Chondrocyte (in vitro differentiated cells): ENCODE data around the gene SH2D3C. TPM values are rescaled to one million over a fixed set of nuclear protein-coding genes. Genes with fewer than 3 reads are reported as not detected.

ENCODE experiments used
- DNase-seq: peaks from one replicate; pipeline ENCODE4 v3.0.0; 2021; ENCODE audit warnings: mixed read lengths, low spot score
- H3K27ac Mint-ChIP-seq: one replicate; pipeline ENCODE4 v1.8.0; 2021; ENCODE audit warnings: mild to moderate bottlenecking, moderate library complexity, mixed read lengths; ENCODE audit not compliant: unreplicated experiment
- H3K27me3 Mint-ChIP-seq: 2 replicates; pipeline ENCODE4 v1.8.0; 2021; ENCODE audit warnings: low read depth, mixed read lengths
- H3K36me3 Mint-ChIP-seq: 2 replicates; pipeline ENCODE4 v1.8.0; 2021; ENCODE audit warnings: low read depth, mixed read lengths
- H3K4me1 Mint-ChIP-seq: 2 replicates; pipeline ENCODE4 v1.8.0; 2021; ENCODE audit warnings: low read depth, mild to moderate bottlenecking, mixed read lengths
- H3K4me3 Mint-ChIP-seq: one replicate; pipeline ENCODE4 v1.8.0; 2021; ENCODE audit warnings: mild to moderate bottlenecking, moderate library complexity, mixed read lengths; ENCODE audit not compliant: unreplicated experiment
- H3K9me3 Mint-ChIP-seq: 2 replicates; pipeline ENCODE4 v1.8.0; 2021; ENCODE audit warnings: low read depth, mixed read lengths
- total RNA-seq: library from RNA; stranded (reverse); gene quantifications from 3 replicates; pipeline ENCODE4 v1.2.1, GENCODE V29; 2021
- TF ChIP-seq, protein P1 (sequence below): fragments of 200-600 bp; sonication (generic); IDR thresholded peaks from 2 replicates; pipeline ENCODE4 v1.5.0; 2021; ENCODE audit warnings: antibody characterized with exemption, mild to moderate bottlenecking, moderate library complexity

Gene SH2D3C
- total RNA-seq, 1 donor from 2014 or later, result 9.9 TPM

DNA sequence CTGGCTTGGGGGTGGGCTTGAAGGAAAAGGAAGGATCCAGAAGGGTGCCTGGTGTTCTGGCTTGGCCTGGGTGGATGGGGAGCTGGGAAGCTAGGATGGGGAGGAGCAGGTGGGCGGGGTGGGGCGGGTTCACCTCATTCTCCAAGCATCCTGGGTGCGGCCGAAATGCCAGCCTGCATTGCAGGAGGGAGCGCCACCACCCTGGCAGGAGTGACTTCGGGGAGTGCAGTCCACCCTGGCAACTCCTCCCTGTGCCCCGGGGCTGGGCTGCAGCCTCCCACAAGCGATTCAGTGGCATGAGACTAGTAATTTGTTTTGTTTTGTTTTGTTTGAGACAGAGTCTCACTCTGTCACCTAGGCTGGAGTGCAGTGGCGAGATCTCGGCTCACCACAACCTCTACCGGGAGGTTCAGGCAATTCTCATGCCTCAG is 57.1 kb downstream of the SH2D3C start:
- no peak overlapping the region for H3K27ac Mint-ChIP-seq
- H3K4me1 Mint-ChIP-seq, result peaks cover 3% of the 10 kb centered on the region
- no peak overlapping the region for H3K4me3 Mint-ChIP-seq
- TF ChIP-seq, protein P1, sequence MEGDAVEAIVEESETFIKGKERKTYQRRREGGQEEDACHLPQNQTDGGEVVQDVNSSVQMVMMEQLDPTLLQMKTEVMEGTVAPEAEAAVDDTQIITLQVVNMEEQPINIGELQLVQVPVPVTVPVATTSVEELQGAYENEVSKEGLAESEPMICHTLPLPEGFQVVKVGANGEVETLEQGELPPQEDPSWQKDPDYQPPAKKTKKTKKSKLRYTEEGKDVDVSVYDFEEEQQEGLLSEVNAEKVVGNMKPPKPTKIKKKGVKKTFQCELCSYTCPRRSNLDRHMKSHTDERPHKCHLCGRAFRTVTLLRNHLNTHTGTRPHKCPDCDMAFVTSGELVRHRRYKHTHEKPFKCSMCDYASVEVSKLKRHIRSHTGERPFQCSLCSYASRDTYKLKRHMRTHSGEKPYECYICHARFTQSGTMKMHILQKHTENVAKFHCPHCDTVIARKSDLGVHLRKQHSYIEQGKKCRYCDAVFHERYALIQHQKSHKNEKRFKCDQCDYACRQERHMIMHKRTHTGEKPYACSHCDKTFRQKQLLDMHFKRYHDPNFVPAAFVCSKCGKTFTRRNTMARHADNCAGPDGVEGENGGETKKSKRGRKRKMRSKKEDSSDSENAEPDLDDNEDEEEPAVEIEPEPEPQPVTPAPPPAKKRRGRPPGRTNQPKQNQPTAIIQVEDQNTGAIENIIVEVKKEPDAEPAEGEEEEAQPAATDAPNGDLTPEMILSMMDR, result no peak
- H3K27me3 Mint-ChIP-seq, result no peaks in the 10 kb centered on the region
- no peaks in the 10 kb centered on the region for H3K9me3 Mint-ChIP-seq
- H3K36me3 Mint-ChIP-seq, result no peaks in the 10 kb centered on the region
- no peak for DNase-seq

DNA sequence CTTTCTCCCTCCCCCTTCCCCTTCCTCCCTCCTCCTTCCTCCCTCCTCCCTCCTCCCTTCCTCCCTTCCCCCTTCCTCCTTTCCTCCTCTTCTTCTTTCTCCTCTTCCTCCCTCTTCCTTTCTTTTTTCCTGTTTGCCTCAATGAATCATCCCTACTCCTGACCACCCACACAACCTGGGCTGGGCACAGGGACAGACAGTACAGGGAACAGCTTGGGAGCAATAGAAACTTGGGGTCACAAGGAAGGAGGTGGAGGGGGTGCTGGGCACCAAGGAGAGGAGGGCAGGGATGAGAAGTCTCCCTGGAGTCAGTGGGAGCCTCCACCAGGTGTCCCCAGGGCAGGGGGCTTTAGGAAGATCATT is 57.6 kb downstream of the SH2D3C start:
- no peaks in the 10 kb centered on the region for H3K27me3 Mint-ChIP-seq
- H3K36me3 Mint-ChIP-seq, result no peaks in the 10 kb centered on the region
- TF ChIP-seq, protein P1, result no peak
- H3K27ac Mint-ChIP-seq, result no peak overlapping the region
- peaks cover 8% of the 10 kb centered on the region for H3K4me1 Mint-ChIP-seq
- no peak overlapping the region for H3K4me3 Mint-ChIP-seq
- H3K9me3 Mint-ChIP-seq, result no peaks in the 10 kb centered on the region
- DNase-seq, result no peak

DNA sequence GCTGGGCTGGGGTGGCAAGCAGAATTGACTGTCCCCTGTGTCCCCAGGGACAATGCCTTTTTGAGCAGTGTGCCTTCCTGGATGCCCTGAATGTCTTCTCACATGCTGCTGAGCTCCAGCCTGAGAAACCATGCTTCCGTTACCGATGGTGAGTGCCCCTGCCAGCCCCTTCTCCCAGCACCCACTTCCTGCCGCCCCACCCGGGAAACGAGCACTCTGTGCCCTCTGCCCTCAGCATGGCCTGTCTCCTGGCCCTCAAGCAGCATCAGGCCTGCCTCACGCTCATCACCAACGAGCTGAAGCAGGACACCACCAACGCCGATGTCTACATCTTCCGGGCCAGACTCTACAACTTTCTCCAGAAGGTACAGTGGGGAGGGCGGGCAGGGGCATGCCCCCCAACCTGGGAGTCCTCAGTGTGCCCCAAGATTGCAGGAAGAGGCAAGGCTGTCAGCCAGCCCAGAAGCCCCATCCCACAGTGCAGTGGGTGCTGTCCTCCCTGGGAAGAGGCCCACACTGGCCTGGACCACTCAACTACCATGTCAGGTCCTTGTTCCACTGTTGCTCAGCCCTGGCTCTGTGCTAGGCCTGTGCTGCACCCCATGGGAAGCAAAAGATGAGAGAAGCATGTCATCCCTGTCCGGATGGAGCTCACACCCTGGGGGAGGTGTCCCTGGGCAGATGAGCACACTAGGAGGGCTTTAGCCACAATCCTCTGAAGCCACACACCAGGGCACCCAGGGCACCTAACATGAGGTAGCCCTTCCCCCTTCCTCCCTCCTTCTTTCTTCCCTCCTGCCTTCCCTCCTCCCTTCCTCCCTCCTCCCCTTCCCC is 58.2 kb downstream of the SH2D3C start:
- no peak overlapping the region for H3K4me3 Mint-ChIP-seq
- no peaks in the 10 kb centered on the region for H3K9me3 Mint-ChIP-seq
- no peak for DNase-seq
- no peaks in the 10 kb centered on the region for H3K27me3 Mint-ChIP-seq
- peaks cover 9% of the 10 kb centered on the region for H3K4me1 Mint-ChIP-seq
- no peak overlapping the region for H3K27ac Mint-ChIP-seq
- TF ChIP-seq, protein P1, result no peak
- H3K36me3 Mint-ChIP-seq, result no peaks in the 10 kb centered on the region

DNA sequence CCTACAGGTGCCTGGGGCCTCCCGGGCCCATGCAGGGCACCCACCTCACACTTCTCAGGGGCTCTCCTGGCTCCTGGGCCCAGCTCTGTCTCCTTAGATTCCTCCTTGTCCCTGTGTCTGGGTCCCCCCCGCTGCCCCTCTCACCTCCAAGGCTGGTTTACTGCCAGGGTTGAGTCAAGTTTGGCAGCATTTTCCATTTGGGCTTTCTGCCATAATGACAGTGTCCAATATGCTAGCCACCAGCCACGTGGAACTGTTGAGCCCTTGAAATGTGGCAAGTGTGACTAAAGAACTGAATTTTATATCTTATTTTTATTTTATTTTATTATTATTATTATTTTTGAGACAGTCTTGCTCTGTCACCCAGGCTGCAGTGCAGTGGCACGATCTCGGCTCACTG is 60.7 kb downstream of the SH2D3C start:
- H3K36me3 Mint-ChIP-seq, result no peaks in the 10 kb centered on the region
- no peaks in the 10 kb centered on the region for H3K27me3 Mint-ChIP-seq

DNA sequence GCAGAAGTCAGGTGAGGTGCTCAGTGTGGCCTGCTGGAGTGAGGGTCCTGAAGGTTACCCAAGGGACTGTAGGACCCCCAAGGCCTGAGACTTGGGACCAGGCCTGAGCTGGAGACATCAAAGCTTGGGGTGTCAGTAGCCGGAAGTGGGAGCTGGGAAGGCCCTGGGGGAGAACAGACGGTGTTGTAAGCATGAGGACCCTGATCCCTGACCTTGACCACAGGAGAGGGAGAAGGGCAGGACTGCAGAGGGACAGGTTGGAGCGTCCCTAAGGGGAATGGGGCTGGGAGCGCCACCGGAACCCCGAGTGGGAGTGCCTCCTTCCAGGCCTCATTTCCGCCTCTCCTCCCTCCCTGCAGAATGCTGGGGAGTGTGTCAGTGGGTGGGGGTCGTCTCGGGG is 62.1 kb downstream of the SH2D3C start:
- peak overlapping the region; percentile 96 for H3K27ac Mint-ChIP-seq
- no peak for DNase-seq
- H3K4me1 Mint-ChIP-seq, result peaks cover 13% of the 10 kb centered on the region
- H3K36me3 Mint-ChIP-seq, result no peaks in the 10 kb centered on the region
- TF ChIP-seq, protein P1, result no peak
- H3K9me3 Mint-ChIP-seq, result no peaks in the 10 kb centered on the region
- H3K27me3 Mint-ChIP-seq, result no peaks in the 10 kb centered on the region
- H3K4me3 Mint-ChIP-seq, result peak overlapping the region; percentile 97

More for the DNA sequence above, 60.7 kb downstream of the SH2D3C start:
- TF ChIP-seq, protein P1, result no peak
- Mint-ChIP-seq H3K4me1 (peaks cover 13% of the 10 kb centered on the region), H3K4me3 (no peak overlapping the region), H3K9me3 (no peaks in the 10 kb centered on the region), H3K27ac (no peak overlapping the region)
- DNase-seq, result no peak
